Measurements from ENCODE around the gene ZNF710.
"Not testable (repeated sequence)": the region's sequence is repeated elsewhere in the genome, so short reads cannot be mapped to it uniquely, and the experiment has no call there.

The ZNF710 gene

DNA sequence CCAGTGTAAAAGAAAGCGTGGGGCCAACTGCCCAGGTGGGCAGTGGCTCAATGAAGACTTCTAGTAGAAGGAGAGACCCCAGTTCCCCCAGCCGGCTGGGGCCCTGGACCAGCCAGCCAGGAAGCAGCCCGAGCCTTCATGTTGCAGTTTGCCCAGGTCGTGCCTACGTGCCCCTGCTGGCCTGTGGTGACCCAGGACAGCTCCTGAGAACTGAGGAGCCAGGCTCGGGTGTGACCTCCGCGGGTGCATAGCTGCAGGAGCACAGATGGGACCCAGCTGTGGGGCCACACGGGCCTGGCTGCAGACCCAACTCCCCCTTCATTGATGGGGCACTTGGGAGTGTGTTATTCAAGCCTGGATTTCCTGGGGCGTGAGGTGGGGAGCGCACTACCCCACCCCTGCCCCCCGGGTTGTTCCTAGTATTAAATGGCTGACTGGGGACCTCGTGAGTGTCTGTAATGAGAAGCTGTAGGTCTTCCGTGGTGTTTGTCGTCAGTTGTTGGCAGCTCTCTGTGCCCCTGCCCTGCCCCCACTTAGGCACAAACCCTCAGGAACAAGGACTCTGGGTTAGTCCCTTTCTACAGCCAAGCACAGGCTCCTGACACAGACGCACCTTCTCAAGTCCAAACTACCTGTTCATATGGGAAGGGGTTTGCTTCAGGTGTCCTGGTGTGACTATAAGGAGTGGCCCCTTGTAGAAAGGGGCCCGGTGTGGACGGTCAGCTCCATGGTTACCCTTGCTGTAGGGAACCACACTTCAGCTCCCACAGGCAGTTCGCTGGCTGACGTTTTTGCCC lies 62.0 kb downstream of the ZNF710 start:
- DNase-seq = no peak

DNA sequence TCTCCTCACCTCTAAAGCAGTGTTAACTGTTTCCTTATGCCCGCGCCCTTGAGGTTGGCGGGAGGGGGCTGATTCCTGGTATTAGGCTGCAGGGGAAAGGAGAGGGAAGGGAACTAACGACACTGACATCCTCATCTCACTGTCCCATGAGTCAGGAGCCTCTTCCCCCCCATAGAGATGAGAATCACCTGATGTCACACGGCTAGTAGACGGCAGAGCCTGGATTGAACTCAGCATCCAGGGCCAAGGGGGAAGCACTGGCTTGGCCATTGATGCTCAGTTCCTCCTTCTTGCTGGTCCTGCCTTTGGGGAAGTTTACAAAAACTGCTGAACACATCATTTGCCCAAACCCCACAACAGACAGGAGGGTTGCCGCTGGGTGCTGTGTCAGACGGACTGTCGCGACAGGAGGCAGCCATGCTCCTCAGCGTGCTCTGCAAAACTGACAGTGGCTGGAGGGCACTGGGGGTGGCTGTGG lies 62.7 kb downstream of the ZNF710 start:
- no peak for DNase-seq

DNA sequence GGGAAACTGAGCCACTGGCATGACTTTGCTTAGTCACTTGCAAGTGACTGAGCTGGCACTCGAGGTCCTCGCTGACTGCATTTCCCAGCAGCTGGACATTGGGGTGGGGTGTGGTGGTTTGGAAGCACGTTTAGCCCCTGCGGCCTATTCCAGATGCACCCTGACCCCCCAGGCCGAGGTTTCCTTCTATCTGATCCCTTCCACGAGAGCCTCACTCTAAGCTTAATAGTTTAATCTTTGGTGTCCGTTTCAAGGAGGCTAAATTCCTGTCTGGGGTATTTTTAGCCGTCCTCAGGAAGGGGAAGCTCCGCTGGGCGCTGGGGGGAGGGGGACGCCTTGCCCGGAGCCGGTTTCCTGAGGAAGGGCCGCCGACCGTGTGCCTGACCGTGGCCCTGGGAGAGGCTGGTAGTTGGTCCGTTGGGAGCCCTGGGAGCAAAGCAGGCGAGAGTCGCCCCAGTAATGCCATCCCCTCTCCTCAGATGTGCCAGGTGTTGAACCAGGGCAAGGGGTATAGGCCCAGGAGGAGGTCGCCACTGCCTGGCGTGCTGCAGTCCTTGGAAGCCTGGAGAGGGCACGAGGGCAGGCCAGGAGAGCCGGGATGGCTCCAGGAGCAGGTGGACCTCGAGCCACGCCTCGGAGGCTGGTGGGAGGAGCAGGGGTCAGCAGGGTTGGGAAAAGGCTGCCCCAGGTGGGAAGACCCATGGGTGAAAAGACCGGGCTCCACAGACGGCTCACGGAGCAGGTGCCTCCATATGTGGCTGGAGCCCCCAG lies 64.0 kb downstream of the ZNF710 start:
- DNase-seq = no peak

DNA sequence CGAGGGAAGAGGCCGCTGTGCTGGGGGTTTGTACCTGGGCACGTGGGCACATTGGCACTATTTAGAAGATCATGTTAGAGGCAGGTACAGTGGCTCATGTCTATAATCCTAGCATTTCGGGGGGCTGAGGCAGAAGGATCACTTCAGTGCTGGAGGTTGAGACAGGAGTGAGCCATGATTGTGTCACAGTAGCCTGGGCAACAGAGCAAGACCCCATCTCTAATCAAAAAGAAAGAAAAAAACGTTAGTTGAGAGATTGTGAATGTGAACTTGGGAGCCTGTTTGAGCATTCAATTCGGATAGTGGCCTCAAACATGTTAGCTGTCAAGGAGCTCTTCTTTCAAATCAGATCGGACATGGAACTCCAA lies 64.5 kb downstream of the ZNF710 start:
- no peak for DNase-seq

DNA sequence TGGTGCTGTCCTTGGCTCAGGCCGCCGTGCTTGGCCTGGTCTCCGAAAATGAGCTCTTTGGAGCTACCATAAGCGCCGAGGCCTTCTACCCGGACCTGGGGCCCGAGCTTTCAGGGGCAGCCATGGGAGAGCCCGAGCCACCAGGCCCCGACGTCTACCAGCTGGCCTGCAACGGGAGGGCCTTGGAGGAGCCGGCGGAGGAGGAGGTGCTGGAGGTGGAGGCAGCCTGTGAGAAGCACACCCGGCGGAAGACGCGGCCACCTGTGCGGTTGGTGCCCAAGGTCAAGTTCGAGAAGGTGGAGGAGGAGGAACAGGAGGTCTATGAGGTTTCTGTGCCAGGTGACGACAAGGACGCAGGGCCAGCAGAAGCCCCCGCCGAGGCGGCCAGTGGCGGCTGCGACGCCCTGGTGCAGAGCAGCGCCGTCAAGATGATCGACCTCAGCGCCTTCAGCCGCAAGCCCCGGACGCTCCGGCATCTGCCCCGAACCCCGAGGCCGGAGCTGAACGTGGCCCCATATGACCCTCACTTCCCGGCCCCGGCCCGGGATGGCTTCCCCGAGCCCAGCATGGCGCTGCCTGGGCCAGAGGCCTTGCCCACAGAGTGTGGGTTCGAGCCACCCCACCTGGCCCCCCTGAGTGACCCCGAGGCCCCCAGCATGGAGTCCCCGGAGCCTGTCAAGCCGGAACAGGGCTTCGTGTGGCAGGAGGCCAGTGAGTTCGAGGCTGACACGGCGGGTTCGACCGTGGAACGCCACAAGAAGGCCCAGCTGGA lies 66.2 kb downstream of the ZNF710 start:
- DNase-seq = no peak

DNA sequence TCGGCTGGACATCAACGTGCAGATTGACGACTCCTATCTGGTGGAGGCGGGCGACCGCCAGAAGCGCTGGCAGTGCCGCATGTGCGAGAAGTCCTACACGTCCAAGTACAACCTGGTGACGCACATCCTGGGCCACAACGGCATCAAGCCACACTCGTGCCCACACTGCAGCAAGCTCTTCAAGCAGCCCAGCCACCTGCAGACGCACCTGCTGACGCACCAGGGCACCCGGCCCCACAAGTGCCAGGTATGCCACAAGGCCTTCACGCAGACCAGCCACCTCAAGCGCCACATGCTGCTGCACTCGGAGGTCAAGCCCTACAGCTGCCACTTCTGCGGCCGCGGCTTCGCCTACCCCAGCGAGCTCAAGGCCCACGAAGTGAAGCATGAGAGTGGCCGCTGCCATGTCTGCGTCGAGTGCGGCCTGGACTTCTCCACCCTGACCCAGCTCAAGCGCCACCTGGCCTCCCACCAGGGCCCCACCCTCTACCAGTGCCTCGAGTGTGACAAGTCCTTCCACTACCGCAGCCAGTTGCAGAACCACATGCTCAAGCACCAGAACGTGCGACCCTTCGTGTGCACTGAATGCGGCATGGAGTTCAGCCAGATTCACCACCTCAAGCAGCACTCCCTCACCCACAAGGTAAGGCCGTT lies 67.0 kb downstream of the ZNF710 start:
- no peak for DNase-seq

DNA sequence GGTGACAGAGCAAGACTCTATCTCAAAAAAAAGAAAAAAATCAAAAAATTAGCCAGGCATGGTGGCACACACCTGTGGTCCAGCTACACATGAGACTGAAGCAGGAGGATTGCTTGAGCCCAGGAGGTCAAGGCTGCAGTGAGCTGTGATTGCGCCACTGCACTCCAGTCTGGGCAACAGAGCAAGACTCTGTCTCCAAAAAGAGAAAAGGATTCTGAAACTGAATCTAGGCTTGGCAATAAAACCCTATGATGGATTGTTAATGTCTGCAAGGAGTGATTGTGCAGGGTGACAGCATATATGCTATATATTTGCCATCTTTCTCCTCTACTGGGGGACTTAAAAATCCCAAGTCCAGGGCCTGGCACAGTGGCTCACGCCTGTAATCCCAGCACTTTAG lies 69.5 kb downstream of the ZNF710 start:
- not testable (repeated sequence) for DNase-seq

DNA sequence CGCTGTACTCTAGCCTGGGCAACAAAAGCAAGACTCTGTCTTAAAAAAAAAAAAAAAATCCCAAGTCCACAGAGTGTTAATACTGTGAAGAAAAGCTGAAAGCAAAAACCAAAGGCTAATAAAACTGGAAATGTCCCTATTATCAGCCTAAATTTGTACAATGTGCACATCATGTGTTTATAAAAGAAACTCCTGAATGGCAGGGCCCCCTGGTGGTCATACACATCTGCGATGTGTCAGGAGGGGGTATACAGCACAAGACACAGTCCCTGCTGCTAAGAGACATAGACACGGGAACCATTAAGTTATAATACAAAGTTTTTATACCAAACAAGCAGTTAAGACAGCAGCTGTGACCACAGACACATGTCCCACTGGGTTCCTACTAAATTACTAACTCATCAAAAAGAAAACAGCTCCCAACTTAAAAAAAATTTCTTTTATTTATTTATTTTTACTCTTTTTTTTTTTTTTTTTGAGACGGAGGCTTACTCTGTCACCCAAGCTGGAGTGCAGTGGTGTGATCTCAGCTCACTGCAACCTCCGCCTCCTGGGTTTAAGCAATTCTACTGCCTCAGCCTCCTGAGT lies 70.2 kb downstream of the ZNF710 start:
- peak; percentile 69 to 78 for DNase-seq

DNA sequence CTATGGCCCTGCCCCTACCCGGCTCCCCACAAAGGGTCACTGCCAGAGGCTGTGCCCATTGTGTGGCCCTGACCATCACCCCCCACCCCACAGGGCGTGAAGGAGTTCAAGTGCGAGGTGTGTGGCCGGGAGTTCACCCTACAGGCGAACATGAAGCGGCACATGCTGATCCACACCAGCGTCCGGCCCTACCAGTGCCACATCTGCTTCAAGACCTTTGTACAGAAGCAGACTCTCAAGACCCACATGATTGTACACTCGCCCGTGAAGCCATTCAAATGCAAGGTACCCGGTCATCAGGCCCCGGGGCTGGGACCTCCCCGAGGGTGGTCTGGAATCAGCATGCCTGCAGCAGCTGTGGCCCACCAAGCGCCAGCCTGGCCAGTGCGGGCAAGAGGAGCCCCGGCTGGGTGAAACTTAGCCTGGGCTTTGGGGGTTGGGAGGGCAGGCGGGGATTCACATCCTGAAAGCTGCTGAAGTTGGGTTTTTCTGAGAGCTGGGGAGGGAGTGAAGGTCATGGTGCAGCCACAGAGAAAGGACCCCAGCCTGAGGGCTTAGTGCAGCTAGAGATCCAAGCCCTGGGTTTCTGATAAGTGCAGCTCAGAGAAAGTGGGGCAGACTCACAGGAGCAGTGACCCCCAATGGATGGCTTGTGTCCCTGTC lies 72.0 kb downstream of the ZNF710 start:
- no peak for DNase-seq

DNA sequence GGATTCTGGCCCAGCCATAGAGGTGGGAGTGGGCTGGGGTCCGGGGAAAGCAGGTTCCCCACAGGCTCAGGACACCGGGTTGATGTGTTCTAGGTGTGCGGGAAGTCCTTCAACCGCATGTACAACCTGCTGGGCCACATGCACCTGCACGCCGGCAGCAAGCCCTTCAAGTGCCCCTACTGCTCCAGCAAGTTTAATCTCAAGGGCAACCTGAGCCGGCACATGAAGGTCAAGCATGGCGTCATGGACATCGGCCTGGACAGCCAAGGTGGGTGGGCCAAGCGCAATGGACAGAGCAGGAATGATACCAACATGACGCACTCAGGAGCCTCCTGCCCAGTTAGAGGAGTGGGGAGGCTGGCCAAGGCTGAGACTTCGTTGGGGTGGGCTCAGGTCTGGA lies 72.9 kb downstream of the ZNF710 start:
- DNase-seq = no peak

DNA sequence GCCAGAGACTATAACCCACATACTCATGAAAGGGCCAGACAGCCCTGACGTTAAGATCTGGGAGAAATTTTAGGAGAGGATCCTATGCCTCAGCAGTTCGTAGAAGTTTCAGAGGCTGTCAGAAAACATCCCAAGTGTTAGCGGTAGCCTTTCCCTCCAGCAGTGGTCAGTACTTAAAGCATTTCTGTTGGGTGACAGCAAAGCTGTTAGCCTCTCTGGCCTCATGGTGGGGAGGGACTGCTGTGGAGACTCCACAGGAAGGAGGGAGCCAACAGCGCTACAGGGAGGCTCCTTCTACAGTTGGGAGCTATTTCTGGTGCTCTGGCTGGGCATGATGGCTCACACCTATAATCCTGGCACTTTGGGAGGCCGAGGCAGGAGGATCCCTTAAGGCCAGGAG lies 73.8 kb downstream of the ZNF710 start:
- no peak for DNase-seq

DNA sequence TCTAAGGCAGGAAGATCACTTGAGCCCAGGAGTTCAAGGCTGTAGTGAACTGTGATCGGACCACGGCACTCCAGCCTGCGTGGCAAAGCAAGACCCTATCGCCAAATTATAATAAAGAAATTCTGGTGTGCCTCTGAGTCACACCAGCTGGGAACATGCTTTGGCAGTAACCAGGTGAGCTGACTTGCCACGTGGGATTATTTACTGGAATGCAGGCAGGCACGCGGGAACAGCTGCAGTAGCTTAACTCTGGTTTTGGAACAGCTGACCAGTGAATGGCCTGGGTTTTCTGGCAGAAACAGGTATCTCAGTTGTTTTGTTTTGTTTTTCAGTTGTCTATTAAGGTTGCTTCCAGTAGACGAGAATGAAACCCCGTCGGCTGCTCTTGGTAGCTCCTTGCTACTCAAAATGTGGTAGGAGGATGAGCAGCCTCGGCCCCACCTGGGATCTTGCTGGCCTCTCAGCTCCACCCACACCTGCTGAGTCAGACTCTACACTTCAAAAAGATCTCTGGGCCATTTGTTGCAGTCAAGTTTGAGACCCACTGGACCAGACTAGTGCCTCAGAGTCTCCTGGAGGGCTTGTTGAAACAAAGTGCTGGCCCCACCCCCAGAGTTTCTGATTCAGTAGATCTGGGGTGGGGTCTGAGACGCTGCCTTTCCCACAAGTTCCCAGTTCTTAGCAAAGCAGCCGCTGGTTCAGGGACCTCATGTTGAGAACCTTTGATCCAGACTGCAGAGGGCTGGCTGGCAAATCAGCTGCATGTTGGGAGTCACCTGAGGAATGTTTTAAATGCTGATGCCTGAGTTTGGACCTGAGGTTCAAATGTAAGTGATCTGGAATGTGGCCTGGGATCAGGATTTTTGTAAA lies 74.5 kb downstream of the ZNF710 start:
- DNase-seq = no peak

DNA sequence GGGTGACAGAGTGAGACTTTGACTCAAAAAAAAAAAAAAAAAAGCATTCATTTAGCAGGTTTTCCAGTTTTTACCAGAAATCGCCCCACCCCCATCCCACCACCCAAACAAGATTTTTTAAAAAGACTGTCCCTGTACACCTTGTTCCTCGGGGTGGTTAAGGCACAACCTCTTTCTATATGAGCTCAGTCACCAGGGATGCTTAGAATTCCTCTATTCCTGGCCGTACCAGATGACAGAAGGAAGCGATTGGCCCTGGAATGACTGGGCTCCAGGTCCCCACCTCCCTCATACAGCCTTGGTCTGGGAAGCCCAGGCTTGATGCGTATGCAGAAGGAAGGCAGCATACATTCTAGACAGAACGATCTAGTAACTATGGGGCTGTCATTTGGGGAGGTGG lies 75.6 kb downstream of the ZNF710 start:
- no peak for DNase-seq

DNA sequence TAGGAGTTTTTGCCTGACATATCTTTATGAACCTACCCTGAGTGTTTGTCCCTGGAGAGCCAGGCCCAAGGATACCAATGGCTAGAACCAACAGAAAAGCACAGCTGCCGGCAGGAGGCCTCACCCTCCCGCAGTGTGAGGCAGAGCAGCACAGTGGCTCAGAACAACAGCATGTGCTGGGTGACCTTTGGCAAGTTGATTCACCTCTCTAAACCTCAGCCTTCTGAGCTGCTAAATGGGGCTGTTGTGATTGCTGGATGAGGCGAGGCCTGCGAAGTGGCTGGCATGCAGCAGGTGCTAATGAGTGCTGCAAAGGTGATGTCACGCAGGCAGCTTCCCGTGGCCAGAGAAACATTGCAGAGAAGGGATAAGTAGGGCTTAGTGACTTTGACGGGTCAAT lies 77.8 kb downstream of the ZNF710 start:
- DNase-seq = no peak

DNA sequence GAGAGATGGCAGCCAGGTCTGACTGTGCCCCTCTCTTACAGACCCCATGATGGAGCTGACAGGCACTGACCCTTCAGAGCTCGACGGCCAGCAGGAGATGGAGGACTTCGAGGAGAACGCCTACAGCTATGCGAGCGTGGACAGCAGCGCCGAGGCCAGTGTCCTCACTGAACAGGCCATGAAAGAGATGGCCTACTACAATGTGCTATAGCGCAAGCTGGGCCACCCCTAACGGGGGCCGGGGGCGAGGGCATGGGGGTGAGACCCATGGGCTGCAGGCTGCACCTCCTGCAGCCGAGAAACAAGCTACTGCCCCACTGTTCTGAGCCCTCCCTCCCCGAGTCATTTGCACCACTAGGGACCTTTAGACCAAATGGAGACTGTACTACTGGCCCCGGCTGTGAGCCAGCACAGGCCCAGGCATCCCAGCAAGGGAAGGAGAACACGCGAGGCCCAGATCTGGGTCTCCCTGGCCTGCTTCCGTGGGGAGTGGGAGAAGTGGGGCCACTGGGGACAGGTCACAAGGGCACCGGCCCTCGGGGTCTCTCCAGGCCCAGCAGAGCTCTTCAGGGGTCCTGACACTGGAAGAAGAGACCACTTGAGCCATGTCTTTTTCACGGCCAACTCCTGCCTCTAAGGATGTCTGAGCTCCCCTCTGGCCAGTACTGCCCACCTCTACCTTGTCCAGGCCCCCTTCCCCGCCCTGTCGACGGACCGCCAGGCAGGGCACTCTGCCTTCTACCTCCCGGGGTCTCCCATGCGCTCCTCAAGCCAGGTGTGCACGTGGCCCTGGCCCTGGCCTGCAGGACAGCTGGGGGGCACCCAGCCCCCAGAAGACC lies 78.7 kb downstream of the ZNF710 start:
- no peak for DNase-seq

DNA sequence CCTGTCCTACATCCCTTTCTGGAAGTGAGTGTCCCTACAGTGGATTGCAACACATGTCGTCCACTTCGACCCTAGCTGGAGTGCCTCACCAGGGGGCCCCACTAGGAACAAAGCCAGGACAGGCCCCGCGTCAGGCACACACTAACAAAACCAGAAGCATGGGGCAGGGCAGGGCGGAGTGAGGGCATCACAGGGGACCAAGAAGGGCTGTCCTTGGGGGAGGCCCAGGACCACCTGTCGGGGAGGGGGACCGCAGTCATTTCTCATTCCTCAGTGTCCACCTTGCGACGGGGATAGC lies 79.3 kb downstream of the ZNF710 start:
- no peak for DNase-seq

DNA sequence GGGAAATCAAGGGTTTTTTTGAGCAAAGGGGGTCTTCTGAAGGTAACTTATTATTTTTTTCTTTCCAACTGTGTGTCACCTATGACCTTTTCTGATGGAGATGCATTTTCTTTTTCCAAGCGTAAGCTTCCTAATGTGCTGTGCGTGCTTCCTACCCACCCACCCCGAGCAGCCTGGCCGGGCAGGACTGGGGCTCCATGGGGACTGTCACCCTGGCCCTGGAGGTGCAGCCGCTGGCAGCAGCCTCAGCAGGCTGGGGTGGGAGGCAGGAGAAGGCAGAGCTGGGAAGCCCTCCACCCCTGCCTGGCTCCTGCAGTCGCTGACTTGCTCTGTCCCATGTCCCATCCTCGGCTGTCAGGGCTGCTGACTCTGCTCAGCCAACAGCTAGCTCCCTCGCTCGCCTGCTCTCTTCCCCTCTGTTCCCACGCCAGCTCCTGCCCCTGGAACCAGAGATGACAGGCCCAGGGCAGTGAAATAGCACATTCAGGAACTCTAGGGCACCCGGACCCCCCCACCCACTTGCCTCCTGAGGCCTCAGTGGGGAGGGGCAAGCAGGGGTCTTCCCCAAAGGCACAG lies 79.8 kb downstream of the ZNF710 start:
- no peak for DNase-seq

DNA sequence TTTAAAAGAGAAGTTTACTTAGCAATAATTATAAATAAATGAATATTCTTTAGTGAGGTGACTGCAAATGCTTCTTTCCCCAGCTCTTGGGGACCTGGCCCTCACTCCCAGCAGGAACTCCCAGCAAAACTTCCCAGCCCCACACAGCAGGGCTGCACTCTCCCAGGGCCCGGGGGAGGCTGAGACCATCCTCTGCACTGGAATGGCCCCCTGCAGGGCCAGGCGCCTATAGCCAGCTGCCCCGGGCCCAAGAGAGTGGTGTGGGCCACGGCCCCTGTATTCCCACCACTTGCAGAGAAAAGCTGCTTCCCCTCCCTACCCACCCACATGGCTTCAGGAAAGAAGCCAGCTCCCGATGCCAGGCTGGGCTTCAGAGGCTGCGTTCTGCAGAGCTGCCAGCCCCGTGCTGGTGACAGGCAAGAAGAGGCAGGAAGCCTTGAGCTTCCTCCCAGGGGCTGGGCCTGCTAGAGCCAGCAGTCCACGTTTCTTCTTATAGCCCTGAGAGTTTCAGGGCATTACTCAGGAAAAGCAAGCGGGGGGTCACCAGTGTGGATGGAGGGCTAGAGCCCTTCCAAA lies 81.1 kb downstream of the ZNF710 start:
- no peak for DNase-seq

DNA sequence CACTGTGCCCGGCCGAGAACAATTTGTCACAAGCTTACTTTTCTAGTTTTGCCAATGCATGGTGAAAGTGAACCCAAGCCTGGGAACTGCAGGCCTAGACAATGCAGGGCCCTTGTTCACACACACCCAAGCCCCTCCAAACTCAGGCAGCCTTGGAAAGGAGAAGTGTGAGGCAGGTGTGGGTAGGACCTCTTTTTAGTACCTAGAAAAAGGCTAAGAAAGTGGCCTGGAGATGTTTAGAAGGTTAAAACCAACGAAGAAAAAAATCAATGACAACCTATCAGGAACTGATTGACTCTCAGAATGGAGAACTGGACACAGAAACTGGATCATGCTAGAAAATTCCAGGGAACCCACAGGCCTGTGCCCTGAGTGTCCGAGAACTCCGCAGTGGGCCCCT lies 82.3 kb downstream of the ZNF710 start:
- no peak for DNase-seq

All from NCI-H524 (cell line).